ENCODE measurements around the gene MUC13.

MUC13 gene

DNA sequence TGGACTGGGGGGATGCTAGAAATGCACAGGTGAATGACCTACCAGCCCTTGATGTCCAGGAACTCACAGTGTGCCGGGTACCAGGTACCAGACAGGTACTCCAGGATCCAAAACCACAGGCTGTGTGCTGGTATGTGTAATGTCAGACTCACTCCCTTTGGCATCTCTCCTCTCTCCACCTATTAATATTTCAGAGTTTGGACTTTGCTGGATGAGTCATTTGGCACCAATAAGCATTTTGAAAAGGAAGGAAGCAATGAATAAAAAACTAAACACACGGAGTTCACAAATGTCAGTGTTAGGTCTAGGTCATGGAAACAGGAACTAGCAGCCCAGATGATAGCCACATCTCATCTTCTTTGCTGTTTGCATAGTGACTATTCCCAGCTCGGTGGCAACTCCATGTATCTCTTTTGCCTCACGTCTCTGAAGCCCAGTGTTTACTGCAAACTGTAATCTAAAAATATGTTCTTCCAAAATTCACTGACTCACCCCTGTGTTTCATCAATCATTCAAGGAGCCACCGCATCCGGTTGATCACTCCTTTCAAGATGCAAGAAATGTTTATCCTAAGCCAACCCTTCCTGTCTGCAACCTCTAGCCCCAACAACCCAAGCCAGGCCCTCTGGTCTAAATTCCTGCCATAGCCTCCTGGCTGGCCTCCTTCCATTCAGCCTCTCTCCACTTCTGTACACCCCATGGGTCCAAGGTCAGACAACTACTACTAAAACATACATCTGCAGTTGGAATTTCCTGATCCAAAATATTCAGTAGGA, 55.8 kb downstream of the MUC13 start:
- DNase-seq: no peak

DNA sequence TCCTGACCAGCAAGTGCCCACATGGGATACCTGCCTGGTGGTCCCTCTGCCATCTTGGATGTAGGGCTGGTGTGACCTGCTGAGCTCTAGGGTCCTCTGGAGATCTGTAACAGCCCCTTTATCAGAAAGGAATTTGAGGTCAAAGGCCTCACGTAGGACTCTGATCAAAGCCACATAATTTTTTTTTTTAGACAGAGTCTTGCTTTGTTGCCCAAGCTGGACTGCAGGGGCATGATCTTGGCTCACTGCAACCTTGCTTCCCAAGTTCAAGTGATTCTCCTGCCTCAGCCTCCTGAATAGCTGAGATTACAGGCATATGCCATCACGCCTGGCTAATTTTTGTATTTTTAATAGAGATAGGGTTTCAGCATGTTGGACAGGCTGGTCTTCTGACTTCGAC, 56.9 kb downstream of the MUC13 start:
- no peak for DNase-seq

GRCh38 chr3:124876401-124876878, 58.1 kb downstream of the MUC13 start:
- DNase-seq: peak in 9 of 56 donors; percentile 5 to 20 (median 12)

- no peak for DNase-seq
These were observed 61.3 kb downstream of the MUC13 start for GRCh38 chr3:124873226-124873625.

DNA sequence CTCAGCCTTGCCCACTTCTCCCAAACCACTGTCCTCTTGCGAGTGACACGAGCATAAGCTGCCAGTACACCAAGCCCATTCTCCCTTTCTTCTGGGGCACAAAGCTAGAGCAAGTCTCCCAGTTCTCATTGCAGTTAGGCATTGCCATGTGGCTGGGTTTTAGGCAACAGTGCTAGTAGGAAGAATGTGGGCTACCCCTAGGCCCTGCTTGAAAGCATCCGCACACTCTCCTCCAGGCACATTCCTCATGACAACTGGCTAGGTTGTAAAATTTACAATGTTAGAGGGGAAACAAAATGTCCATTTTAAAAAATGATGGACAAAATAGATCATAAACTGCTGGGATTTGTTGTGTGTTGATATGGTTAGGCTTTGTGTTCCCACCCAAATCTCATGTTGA, 67.0 kb downstream of the MUC13 start:
- no peak for DNase-seq

DNA sequence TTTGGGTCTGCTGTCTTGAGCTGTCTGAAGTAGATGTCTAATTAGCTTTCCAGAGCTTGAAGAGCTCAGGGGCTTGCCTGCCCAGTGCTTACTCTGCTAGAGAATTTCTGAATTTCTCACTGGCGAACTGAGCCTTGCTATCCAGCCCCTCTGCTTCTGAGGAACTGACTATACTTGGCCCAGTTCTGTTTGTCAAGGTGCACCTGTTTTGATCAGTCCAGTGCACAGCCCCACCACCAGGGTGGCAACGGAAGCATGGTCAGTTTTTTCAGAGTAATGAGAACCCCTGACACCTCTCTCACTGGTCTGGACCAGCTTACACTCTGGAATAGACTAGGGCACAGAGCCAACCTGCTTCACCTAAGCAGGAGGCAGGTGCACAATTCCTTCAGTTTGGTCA, 72.5 kb downstream of the MUC13 start:
- no peak for DNase-seq

GRCh38 chr3:124861041-124861440, 73.5 kb downstream of the MUC13 start:
- DNase-seq: no peak

GRCh38 chr3:124860599-124860998, 74.0 kb downstream of the MUC13 start:
- no peak for DNase-seq

DNA sequence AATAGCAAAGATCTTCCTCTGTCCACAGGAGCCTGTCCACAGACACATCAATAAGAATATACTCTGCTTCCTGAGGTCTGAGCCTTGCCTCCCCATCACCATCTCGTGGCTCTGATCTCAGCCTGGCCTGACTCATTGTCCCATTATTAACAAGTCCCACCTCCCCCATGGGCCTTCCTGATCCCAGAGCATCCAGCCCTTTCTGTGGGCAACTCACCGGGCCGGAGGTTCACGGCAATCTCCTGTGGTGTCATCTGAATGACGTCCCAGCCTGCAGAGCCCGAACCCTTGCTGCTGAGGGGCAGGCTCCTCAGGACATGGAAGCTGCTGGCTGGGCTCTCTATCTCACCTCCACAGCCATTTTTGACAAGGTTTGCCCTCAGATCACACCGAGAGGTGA, 75.5 kb downstream of the MUC13 start:
- peak in 1 of 56 donors; percentile 15 for DNase-seq

- no peak for DNase-seq
These were observed 76.3 kb downstream of the MUC13 start for GRCh38 chr3:124858275-124858674.

- DNase-seq: no peak
These were observed 77.9 kb downstream of the MUC13 start for GRCh38 chr3:124856677-124857076.

Data from nucleus accumbens (tissue), 56 donors.